Measurements from ENCODE around the gene ASAH2B.
"Not testable (repeated sequence)": the region's sequence is repeated elsewhere in the genome, so short reads cannot be mapped to it uniquely, and the experiment has no call there.

ASAH2B gene
- total RNA-seq, result 4.8 to 9.0 (median 8.9) reads per million in 3 experiments

GRCh38 chr10:50739618-50740292 is at the start of gene ASAH2B:
ASAH2B (plus strand) TSS chr10:50739936; CDS start chr10:50745131, 5,195 bp downstream.
- peak; percentile 73 for DNase-seq

DNA sequence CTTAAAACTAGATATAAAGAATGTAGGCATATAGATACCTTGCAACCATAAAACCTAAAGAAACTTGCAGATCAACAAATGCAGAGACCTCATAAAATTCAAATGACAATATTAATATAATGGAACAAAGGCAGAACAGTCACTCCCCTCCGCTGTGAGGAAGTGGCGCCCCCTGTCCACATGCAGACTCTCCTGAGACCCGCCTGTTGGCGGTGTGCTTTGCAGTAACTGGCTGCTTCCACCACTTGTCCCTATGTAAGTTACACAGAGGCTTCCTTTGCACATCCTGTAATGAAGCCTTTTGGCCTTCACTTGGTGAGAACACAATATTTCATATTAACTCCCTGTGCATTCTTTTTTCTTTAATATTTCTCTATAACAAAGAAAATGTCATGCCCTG is 41.9 kb upstream of the ASAH2B start:
- not testable (repeated sequence) for DNase-seq

DNA sequence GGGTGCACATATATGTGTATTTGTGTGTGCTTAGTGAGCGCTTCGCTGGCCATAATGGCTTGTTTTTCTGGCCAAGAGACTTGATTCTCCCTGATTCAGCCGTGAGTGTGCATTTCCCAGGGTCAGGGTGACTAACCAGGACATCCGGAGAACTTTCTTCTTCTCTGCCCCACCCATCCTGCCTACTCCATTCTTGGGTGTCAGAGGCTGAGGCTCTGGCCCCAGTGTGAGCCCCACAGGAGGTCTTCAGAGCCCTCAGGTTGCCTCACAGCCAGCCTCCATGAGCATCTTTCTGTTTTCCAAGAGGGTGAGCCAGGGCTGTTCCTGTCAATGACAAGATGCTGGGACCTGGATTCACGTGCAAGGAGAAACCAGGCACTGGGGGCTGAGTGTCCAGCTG is 37.8 kb upstream of the ASAH2B start:
- DNase-seq, result not testable (repeated sequence)

DNA sequence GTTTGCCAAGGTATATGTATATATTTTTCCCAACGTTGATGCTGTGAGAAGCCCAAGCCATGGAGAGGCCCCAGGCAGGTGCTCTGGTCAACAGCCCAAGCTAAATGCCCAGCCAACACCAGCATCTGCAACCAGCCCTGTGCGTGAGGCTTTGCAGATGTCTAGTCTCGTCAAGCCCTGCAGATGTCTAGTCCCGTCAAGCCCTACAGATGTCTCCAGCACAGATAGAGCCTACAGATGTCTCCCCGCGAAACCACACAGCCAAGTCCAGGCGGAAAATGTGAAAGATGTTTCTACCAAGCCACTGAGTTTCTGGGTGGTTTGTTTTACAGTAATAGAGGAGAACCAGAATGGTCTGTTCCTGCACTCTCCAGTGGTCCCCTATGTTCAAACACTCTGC is 36.7 kb upstream of the ASAH2B start:
- not testable (repeated sequence) for DNase-seq

DNA sequence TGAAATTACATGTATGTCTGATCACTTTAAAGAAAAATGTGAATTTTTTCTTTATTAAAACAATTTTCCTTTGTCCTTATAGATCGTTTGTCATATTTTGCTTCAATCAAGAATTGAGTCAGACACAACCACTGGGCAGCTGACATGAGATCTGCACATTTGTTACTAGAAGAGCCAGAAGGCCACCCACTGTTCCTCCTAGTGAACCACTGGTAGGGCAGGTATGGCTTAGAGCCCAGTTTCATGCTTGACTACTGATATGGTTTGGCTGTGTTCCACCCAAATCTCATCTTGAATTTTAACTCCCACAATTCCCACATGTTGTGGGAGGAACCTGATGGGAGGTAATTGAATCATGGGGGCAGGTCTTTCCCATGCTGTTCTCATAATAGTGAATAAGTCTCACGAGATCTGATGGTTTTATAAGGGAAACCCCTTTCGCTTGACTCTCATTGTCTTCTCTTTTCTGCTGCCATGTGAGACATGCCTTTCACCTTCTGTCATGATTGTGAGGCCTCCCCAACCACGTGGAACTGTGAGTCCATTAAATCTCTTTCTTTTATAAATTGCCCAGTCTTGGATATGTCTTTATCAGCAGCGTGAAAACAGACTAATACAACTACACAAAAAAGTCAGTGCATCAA is 35.2 kb upstream of the ASAH2B start:
- not testable (repeated sequence) for DNase-seq

DNA sequence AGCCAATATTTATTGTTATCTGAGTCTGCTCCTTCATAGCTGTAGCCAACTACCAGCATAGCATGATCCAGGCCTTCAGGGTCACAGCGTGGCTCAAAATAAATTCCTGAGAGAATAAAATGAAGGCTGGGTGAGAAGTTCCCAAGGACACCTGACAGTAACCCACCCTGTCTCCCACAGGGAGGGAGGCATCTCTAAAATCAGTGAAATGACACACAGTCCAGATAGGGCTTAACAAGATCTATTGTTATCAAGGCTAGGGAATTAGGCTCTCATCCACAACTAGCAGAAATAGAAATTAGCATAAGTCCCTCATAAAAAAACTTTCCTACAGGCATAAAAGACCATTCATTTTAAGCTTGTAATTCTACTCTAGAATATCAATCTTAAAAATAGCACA is 33.7 kb upstream of the ASAH2B start:
- not testable (repeated sequence) for DNase-seq

- not testable (repeated sequence) for DNase-seq
Measured at GRCh38 chr10:50710241-50710640, 29.5 kb upstream of the ASAH2B start.

DNA sequence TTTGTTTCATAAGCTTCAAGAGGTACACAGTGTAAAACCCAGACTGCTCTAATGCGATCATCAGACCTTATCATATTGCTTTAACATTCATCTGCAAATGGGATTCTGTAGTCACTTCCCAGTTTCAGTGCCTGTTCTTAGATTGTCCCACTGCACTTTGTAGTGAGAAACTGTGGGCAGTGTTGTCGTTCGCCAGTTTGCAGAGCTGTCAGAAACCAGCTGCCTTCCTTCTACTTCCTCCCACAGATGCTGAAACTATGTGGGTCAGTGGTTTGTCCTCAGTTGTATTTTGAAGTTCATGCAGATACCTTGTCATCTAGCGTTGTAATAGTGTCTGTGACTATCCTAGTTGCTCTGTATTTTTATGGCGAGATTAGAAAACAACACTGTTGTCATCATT is 15.9 kb upstream of the ASAH2B start:
- DNase-seq, result not testable (repeated sequence)

DNA sequence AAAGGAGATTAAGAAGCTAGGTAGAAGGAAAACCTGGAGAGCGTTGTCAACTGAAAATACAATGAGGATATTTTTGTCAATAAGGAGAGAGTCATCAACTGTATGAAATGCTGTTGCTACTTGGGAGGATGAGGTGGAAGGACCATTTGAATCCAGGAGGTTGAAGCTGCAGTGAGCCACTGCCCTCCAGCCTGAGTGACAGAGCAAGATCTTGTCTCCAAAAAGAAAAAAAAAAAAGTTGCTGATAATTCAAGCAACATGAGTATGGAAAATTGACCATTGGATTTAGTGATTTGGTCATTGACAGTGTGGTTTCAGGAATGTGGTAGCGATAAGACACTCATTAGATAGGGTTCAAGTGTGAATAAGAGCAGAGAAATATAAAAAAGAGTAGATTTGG is 11.6 kb upstream of the ASAH2B start:
- DNase-seq, result not testable (repeated sequence)

GRCh38 chr10:50738987-50739617 is 634 bp upstream of the ASAH2B start:
- DNase-seq, result not testable (repeated sequence)

- peak; percentile 13 for DNase-seq
Measured at GRCh38 chr10:50740293-50740648, 535 bp downstream of the ASAH2B start.

GRCh38 chr10:50742820-50743219 is 3.1 kb downstream of the ASAH2B start:
- DNase-seq, result not testable (repeated sequence)

- DNase-seq, result not testable (repeated sequence)
Measured at GRCh38 chr10:50766774-50767513, 27.2 kb downstream of the ASAH2B start.

- not testable (repeated sequence) for DNase-seq
Measured at GRCh38 chr10:50772042-50772441, 32.3 kb downstream of the ASAH2B start.

- not testable (repeated sequence) for DNase-seq
Measured at GRCh38 chr10:50774868-50775267, 35.1 kb downstream of the ASAH2B start.

DNA sequence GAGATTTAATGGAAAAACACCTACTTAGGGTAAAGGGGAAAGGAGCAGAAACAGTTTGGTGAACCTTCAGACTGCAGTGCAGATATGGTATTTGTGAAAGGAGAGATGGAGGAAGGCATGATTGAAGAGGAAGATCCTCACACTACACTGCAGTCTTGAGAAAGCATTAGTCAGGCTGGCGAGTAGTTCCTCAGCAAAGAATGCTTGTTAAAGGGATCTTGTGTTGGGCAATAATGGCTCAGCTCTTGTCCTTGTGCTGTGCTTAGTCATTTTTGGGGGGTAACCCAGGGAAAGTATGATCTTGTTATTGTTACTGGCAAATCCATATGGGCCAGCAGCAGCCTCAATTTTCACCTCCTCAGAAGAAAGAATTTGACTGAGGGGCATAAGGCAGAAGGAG is 40.3 kb downstream of the ASAH2B start:
- DNase-seq, result not testable (repeated sequence)

- DNase-seq, result not testable (repeated sequence)
Measured at GRCh38 chr10:50782017-50782416, 42.3 kb downstream of the ASAH2B start.

- not testable (repeated sequence) for DNase-seq
Measured at GRCh38 chr10:50787962-50788361, 48.2 kb downstream of the ASAH2B start.

DNA sequence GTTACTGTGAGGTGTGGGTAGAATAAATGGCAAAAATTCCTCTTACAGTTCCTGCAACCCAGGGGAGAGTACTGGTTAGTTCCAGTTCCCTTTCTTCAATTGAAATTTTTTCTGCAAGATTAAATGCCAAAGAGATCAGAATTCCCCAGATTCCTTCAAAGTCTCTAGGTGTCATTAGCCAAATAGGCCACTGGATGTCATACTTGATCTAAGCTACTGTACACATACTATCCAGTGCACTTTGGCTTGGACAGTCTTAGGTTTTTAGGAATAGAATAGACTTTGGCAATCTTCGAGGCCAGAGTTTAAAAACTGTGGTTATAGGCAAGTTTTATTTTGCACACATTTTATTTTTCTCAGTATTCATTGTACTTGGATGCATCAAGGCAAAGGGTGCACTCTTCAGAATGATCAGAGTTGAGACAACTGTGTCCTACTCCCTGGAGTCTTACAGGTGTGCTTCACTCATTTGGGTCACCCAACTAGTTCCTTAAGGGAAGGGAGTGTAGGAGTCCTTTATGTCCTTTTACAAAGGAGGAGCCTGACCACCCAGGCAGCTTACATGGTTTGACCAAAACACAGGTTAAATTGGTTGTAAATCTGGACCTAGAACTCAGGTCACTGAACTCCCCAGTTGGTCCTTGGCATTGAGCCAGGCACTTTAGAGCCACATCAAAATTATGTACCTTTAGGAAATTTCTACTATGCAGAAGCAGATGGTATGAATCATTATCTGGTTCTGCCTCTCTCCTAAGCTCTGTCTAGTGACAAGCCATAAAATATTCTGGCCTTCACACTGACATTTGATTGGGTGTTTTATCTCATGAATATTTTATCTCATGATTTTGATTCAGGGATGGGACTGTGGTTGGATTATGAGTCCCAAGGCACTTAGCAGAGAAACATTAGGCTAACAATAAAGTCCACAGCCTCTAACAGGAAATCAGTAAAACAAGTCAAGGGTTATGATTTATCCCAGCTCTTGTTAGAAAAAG is 49.5 kb downstream of the ASAH2B start:
- no peak for DNase-seq

DNA sequence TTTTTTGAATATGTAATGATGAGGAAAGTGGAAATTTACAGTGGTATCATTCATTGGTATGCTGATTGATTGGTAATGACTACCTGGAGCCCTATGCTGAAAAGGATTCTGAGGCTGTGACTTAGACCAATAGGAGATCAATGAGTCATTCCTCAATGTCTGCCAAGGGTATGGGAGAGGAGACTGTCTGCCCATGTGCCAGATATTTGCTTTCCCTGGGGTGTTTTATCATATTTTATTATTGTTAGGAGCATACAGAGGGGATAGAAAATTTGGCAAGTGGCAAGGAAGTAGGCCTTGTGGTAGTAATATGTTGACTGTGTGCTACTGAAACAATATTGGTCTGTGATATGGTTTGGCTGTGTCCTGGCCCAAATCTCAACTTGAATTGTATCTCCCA is 54.8 kb downstream of the ASAH2B start:
- DNase-seq, result no peak

- DNase-seq, result no peak
Measured at GRCh38 chr10:50796693-50797092, 57.0 kb downstream of the ASAH2B start.

- no peak for DNase-seq
Measured at GRCh38 chr10:50798297-50798696, 58.6 kb downstream of the ASAH2B start.
